ENCODE data around the gene FAM174C. TPM values are rescaled to one million over a fixed set of nuclear protein-coding genes. Genes with fewer than 3 reads are reported as not detected.

Gene FAM174C
- total and polyA plus RNA-seq, 2 experiments from 2014 or later = 31.2 to 34.4 TPM

DNA sequence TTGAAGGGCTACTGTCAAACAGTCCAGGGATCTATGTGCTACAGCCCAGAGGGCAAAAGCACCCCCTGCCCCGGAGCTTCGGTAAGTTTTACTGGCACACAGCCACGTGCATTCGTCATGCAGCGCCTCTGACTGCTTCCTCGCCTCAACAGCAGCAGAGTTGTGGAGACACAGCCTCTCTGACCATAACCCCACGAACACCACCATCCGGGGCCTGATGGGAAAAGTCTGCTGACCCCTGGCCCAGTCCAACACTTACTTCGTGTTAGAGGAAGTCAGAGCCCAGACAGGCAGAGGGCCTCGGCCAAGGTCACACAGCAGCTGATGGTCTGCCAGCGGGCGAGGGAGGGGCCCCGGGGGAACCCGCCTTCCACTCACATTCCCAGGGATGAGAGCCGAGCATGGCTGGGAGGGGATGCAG, 42.7 kb upstream of the FAM174C start:
- peak in 1 of 2 donors; percentile 72 for DNase-seq (ENCODE audit: low read depth in 1 of 2, low spot score in 1 of 2)
- H3K27me3 ChIP-seq = no peaks in the 10 kb centered on the region
- H3K4me1 ChIP-seq (ENCODE audit: low read depth) = peaks cover 34% of the 10 kb centered on the region
- H3K27ac ChIP-seq = peak overlapping the region; percentile 81
- no peaks in the 10 kb centered on the region for H3K9me3 ChIP-seq (ENCODE audit: low read depth)
- H3K36me3 ChIP-seq = peaks cover 9% of the 10 kb centered on the region
- TF ChIP-seq, protein P1, sequence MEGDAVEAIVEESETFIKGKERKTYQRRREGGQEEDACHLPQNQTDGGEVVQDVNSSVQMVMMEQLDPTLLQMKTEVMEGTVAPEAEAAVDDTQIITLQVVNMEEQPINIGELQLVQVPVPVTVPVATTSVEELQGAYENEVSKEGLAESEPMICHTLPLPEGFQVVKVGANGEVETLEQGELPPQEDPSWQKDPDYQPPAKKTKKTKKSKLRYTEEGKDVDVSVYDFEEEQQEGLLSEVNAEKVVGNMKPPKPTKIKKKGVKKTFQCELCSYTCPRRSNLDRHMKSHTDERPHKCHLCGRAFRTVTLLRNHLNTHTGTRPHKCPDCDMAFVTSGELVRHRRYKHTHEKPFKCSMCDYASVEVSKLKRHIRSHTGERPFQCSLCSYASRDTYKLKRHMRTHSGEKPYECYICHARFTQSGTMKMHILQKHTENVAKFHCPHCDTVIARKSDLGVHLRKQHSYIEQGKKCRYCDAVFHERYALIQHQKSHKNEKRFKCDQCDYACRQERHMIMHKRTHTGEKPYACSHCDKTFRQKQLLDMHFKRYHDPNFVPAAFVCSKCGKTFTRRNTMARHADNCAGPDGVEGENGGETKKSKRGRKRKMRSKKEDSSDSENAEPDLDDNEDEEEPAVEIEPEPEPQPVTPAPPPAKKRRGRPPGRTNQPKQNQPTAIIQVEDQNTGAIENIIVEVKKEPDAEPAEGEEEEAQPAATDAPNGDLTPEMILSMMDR (IDR thresholded peaks at IDR 0.05; ENCODE audit: low read depth, low read length) = no peak
- no peak overlapping the region for H3K4me3 ChIP-seq

DNA sequence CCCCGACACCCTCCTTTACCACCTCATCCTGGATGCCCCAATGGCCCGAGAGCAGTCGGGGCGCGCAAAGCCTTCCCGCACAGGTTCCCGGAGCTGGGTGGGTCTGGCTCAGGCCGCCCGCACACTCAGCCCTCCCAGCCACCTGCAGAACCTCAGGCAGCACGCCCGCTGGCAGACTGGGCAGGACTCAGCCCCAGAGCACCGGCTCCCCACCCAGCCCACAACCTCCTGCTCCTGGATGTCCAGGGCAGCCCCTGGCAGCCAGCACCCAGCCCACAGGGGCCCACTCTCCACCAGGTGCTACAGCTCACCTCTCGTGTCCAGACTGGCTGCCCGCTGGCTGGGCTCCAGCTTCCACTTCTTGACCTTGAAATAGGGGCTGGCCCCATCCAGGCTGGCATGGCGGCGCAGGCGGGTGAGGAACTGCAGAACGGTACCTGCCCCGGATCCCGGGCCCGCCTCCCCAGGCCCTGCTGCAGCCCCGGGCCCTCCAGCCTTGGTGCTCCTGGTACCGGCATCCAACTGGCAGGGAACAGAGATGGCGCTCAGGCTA, 42.1 kb upstream of the FAM174C start:
- Histone ChIP-seq H3K36me3 (peaks cover 7% of the 10 kb centered on the region), H3K27ac (peak overlapping the region; percentile 81), H3K4me3 (no peak overlapping the region), H3K4me1 (ENCODE audit: low read depth) (peaks cover 35% of the 10 kb centered on the region), H3K27me3 (no peaks in the 10 kb centered on the region), H3K9me3 (ENCODE audit: low read depth) (no peaks in the 10 kb centered on the region)
- DNase-seq (ENCODE audit: low read depth in 1 of 2, low spot score in 1 of 2) = no peak
- TF ChIP-seq, protein P1 (IDR thresholded peaks at IDR 0.05; ENCODE audit: low read depth, low read length) = no peak

GRCh38 chr19:1234051-1234954, 41.0 kb upstream of the FAM174C start:
- Histone ChIP-seq H3K4me3 (no peak overlapping the region), H3K4me1 (ENCODE audit: low read depth) (peaks cover 40% of the 10 kb centered on the region), H3K27me3 (no peaks in the 10 kb centered on the region), H3K9me3 (ENCODE audit: low read depth) (no peaks in the 10 kb centered on the region), H3K36me3 (peaks cover 6% of the 10 kb centered on the region), H3K27ac (peak overlapping the region; percentile 81)
- TF ChIP-seq, protein P1 (IDR thresholded peaks at IDR 0.05; ENCODE audit: low read depth, low read length) = no peak
- no peak for DNase-seq (ENCODE audit: low read depth in 1 of 2, low spot score in 1 of 2)

DNA sequence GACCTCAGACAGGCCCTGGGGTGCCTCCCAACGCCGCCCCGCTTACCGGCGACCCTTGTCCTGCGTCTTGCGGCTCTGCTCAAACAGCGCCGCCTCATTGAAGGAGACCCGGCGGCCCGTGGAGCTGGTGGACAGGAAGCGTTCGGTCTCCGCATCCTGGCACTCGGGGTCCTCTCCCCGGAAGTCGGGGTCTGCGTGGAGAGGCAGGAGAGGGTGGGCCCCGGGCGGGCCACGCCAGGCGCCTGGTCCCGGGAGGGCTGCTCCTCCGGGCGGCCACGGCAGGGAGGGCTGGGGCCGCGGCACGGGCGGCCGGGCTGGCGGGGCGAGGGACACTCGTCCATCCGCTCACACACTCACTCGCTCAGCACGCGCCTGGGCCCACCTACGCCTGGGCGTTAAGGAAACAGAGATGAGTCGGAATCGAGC, 40.4 kb upstream of the FAM174C start:
- no peak for DNase-seq (ENCODE audit: low read depth in 1 of 2, low spot score in 1 of 2)
- Histone ChIP-seq H3K27ac (no peak overlapping the region), H3K9me3 (ENCODE audit: low read depth) (no peaks in the 10 kb centered on the region), H3K4me1 (ENCODE audit: low read depth) (peaks cover 44% of the 10 kb centered on the region), H3K4me3 (no peak overlapping the region), H3K36me3 (peaks cover 6% of the 10 kb centered on the region), H3K27me3 (no peaks in the 10 kb centered on the region)
- TF ChIP-seq, protein P1 (IDR thresholded peaks at IDR 0.05; ENCODE audit: low read depth, low read length) = no peak

DNA sequence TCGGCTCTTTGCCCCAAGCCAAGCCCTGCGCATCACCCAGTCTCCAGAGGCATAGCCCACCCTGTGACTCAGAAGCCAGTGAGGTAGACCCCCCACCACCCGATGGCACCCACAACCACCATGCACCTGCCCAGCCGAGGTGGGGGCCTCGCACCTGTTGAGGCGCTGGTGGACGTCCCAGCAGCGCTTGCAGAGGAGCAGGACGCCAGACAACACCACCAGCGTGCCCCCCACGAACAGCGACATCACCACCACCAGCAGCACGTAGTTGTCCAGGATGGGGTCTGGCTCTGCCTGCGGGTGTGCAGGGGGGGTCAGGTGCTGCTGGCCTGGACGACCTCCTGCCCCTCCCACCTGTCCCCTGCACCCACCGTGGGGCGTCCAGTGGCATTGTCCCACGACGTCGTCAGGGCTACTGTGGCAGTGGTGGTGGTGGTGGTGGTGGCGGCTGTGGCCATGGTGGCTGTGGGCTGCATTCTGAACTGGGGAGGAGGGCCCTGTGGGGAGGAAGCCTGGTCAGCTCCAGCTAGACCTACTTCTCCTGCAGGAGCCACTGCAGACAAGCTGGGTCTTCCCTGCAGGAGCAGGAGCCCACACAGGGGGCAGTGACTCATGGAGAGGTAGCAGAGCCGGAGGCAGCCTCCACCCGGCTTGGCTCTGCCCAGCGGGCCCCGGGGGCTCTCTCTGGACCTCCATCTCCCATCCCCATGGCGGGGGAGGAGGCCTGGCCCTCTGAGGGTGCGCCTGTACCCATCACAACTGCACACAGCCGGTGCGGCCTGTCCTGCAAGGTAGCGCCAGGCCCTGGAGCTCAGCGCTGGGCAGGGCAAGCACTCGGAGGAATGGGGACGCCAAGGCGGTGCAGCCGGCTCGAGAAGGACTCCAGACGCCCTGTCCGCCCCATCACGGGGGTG, 39.4 kb upstream of the FAM174C start:
- Histone ChIP-seq H3K36me3 (peaks cover 6% of the 10 kb centered on the region), H3K4me3 (no peak overlapping the region), H3K27ac (no peak overlapping the region), H3K27me3 (no peaks in the 10 kb centered on the region), H3K4me1 (ENCODE audit: low read depth) (peaks cover 39% of the 10 kb centered on the region), H3K9me3 (ENCODE audit: low read depth) (no peaks in the 10 kb centered on the region)
- no peak for DNase-seq (ENCODE audit: low read depth in 1 of 2, low spot score in 1 of 2)
- TF ChIP-seq, protein P1 (IDR thresholded peaks at IDR 0.05; ENCODE audit: low read depth, low read length) = no peak

Measured in cardiac muscle cell (in vitro differentiated cells and primary cell).